ENCODE data around the gene NXN. TPM values are rescaled to one million over a fixed set of nuclear protein-coding genes. Genes with fewer than 3 reads are reported as not detected.

NXN gene
- total RNA-seq, 1 experiment from 2014 or later: 6.0 TPM

GRCh38 chr17:992933-993332 lies 13.4 kb upstream of the NXN start:
- CTCF ChIA-PET: no interaction called here
- peaks cover under 1% of the 10 kb centered on the region for H3K4me1 ChIP-seq (ENCODE audit: insufficient read depth, low read length, poor library complexity, severe bottlenecking)
- H3K36me3 ChIP-seq (ENCODE audit: insufficient read depth, low read length, poor library complexity, severe bottlenecking): no peaks in the 10 kb centered on the region
- intact Hi-C loops (cut with micrococcal nuclease; ENCODE audit: unreplicated experiment): no loop called here
- H3K4me3 ChIP-seq (ENCODE audit: low read depth, low read length, poor library complexity, severe bottlenecking): no peak overlapping the region
- DNase-seq (ENCODE audit: low spot score): no peak
- no TSS peak for BruUV-seq (replicated peaks)
- no peaks in the 10 kb centered on the region for H3K27me3 ChIP-seq (replicated peaks; ENCODE audit: insufficient read depth, low read depth, low read length, poor library complexity)
- no peaks in the 10 kb centered on the region for H3K9me3 ChIP-seq (ENCODE audit: low read depth, low read length, poor library complexity, severe bottlenecking)
- TF ChIP-seq EZH2 (IDR thresholded peaks at IDR 0.05; ENCODE audit: borderline replicate concordance, low read depth, low read length, poor library complexity, severe bottlenecking): no peak
- no peak overlapping the region for H3K27ac ChIP-seq (ENCODE audit: low read depth, low read length, poor library complexity, severe bottlenecking)
- POLR2A ChIA-PET (ENCODE audit: low non-redundant PET): no interaction called here

GRCh38 chr17:988561-988960 lies 9.0 kb upstream of the NXN start:
- ChIA-PET CTCF (interaction anchor here (0.6 kb wide), 1 partner anchor 10 kb away, joined by 5 read pairs; no protein-coding TSS in a partner anchor), POLR2A (ENCODE audit: low non-redundant PET) (interaction anchor here (0.6 kb wide), 1 partner anchor 808 kb away, joined by 3 read pairs; no protein-coding TSS in a partner anchor)
- H3K4me3 ChIP-seq (ENCODE audit: low read depth, low read length, poor library complexity, severe bottlenecking): no peak overlapping the region
- no TSS peak for BruUV-seq (replicated peaks)
- no peaks in the 10 kb centered on the region for H3K9me3 ChIP-seq (ENCODE audit: low read depth, low read length, poor library complexity, severe bottlenecking)
- DNase-seq (ENCODE audit: low spot score): no peak
- no peak for TF ChIP-seq EZH2 (IDR thresholded peaks at IDR 0.05; ENCODE audit: borderline replicate concordance, low read depth, low read length, poor library complexity, severe bottlenecking)
- no peak for TF ChIP-seq CTCF (conservative IDR thresholded peaks at IDR 0.05; ENCODE audit: low read depth, low read length)
- H3K36me3 ChIP-seq (ENCODE audit: insufficient read depth, low read length, poor library complexity, severe bottlenecking): no peaks in the 10 kb centered on the region
- intact Hi-C loops (cut with micrococcal nuclease; ENCODE audit: unreplicated experiment): no loop called here
- H3K4me1 ChIP-seq (ENCODE audit: insufficient read depth, low read length, poor library complexity, severe bottlenecking): no peaks in the 10 kb centered on the region
- H3K27me3 ChIP-seq (replicated peaks; ENCODE audit: insufficient read depth, low read depth, low read length, poor library complexity): no peaks in the 10 kb centered on the region
- no peak overlapping the region for H3K27ac ChIP-seq (ENCODE audit: low read depth, low read length, poor library complexity, severe bottlenecking)

- DNase-seq (ENCODE audit: low spot score): no peak
- no peaks in the 10 kb centered on the region for H3K4me1 ChIP-seq (ENCODE audit: insufficient read depth, low read length, poor library complexity, severe bottlenecking)
- intact Hi-C loops (cut with micrococcal nuclease; ENCODE audit: unreplicated experiment): no loop called here
- H3K9me3 ChIP-seq (ENCODE audit: low read depth, low read length, poor library complexity, severe bottlenecking): no peaks in the 10 kb centered on the region
- H3K27me3 ChIP-seq (replicated peaks; ENCODE audit: insufficient read depth, low read depth, low read length, poor library complexity): no peaks in the 10 kb centered on the region
- no peak for TF ChIP-seq EZH2 (IDR thresholded peaks at IDR 0.05; ENCODE audit: borderline replicate concordance, low read depth, low read length, poor library complexity, severe bottlenecking)
- TF ChIP-seq CTCF (conservative IDR thresholded peaks at IDR 0.05; ENCODE audit: low read depth, low read length): no peak
- H3K27ac ChIP-seq (ENCODE audit: low read depth, low read length, poor library complexity, severe bottlenecking): no peak overlapping the region
- H3K4me3 ChIP-seq (ENCODE audit: low read depth, low read length, poor library complexity, severe bottlenecking): no peak overlapping the region
- no peaks in the 10 kb centered on the region for H3K36me3 ChIP-seq (ENCODE audit: insufficient read depth, low read length, poor library complexity, severe bottlenecking)
- ChIA-PET CTCF (interaction anchor here (0.6 kb wide), 1 partner anchor 11 kb away, joined by 5 read pairs; no protein-coding TSS in a partner anchor), POLR2A (ENCODE audit: low non-redundant PET) (no interaction called here)
- no TSS peak for BruUV-seq (replicated peaks)
Observed at GRCh38 chr17:987931-988330, 8.4 kb upstream of the NXN start.

GRCh38 chr17:986322-986929 lies 6.8 kb upstream of the NXN start:
- CTCF ChIA-PET: no interaction called here
- DNase-seq (ENCODE audit: low spot score): no peak
- Histone ChIP-seq H3K4me1 (ENCODE audit: insufficient read depth, low read length, poor library complexity, severe bottlenecking) (no peaks in the 10 kb centered on the region), H3K9me3 (ENCODE audit: low read depth, low read length, poor library complexity, severe bottlenecking) (no peaks in the 10 kb centered on the region), H3K27ac (ENCODE audit: low read depth, low read length, poor library complexity, severe bottlenecking) (no peak overlapping the region), H3K36me3 (ENCODE audit: insufficient read depth, low read length, poor library complexity, severe bottlenecking) (no peaks in the 10 kb centered on the region), H3K27me3 (replicated peaks; ENCODE audit: insufficient read depth, low read depth, low read length, poor library complexity) (no peaks in the 10 kb centered on the region), H3K4me3 (ENCODE audit: low read depth, low read length, poor library complexity, severe bottlenecking) (no peak overlapping the region)
- BruUV-seq (replicated peaks): no TSS peak
- POLR2A ChIA-PET (ENCODE audit: low non-redundant PET): no interaction called here
- TF ChIP-seq EZH2 (IDR thresholded peaks at IDR 0.05; ENCODE audit: borderline replicate concordance, low read depth, low read length, poor library complexity, severe bottlenecking) (no peak), CTCF (conservative IDR thresholded peaks at IDR 0.05; ENCODE audit: low read depth, low read length) (no peak)
- intact Hi-C loops (cut with micrococcal nuclease; ENCODE audit: unreplicated experiment): no loop called here

Data from A673 (cell line).